GM23248 (cell line): ENCODE data around the gene SLC38A11. TPM values are rescaled to one million over a fixed set of nuclear protein-coding genes. Genes with fewer than 3 reads are reported as not detected.

Source experiments
- DNase-seq: peaks from one replicate; pipeline ENCODE4 v3.0.0-alpha.2; 2015
- H2AFZ ChIP-seq: fragments of 200-600 bp; sonication (generic); 2 replicates; pipeline ENCODE4 v1.6.1; 2016; ENCODE audit warnings: antibody characterized with exemption
- H3F3A ChIP-seq: fragments of 200-600 bp; sonication (generic); 2 replicates; pipeline ENCODE4 v1.6.1; 2016; ENCODE audit warnings: mild to moderate bottlenecking, antibody characterized with exemption, mixed run types; ENCODE audit not compliant: insufficient read depth
- H3K27ac ChIP-seq: fragments of 200-600 bp; sonication (generic); 2 replicates; pipeline ENCODE4 v1.5.1; 2016; ENCODE audit warnings: mild to moderate bottlenecking
- H3K27me3 ChIP-seq: fragments of 200-600 bp; sonication (generic); replicated peaks from 2 replicates; pipeline ENCODE4 v1.6.1; 2016; ENCODE audit warnings: mild to moderate bottlenecking; ENCODE audit not compliant: insufficient read depth
- H3K36me3 ChIP-seq: fragments of 200-600 bp; sonication (generic); 2 replicates; pipeline ENCODE4 v1.6.1; 2016; ENCODE audit warnings: low read depth, mild to moderate bottlenecking
- H3K4me1 ChIP-seq: fragments of 200-600 bp; sonication (generic); 2 replicates; pipeline ENCODE4 v1.6.1; 2016; ENCODE audit warnings: mild to moderate bottlenecking; ENCODE audit not compliant: insufficient read depth
- H3K4me2 ChIP-seq: fragments of 200-600 bp; sonication (generic); one replicate; pipeline ENCODE4 v1.6.1; 2016; ENCODE audit warnings: mild to moderate bottlenecking; ENCODE audit not compliant: unreplicated experiment
- H3K4me3 ChIP-seq: fragments of 200-600 bp; sonication (generic); 2 replicates; pipeline ENCODE4 v1.5.1; 2016; ENCODE audit warnings: mild to moderate bottlenecking
- H3K79me2 ChIP-seq: fragments of 200-600 bp; sonication (generic); 2 replicates; pipeline ENCODE4 v1.6.1; 2016; ENCODE audit warnings: mild to moderate bottlenecking; ENCODE audit not compliant: insufficient read depth
- H3K9ac ChIP-seq: fragments of 200-600 bp; sonication (generic); 2 replicates; pipeline ENCODE4 v1.6.1; 2016; ENCODE audit warnings: mild to moderate bottlenecking
- H3K9me2 ChIP-seq: fragments of 200-600 bp; sonication (generic); 2 replicates; pipeline ENCODE4 v1.6.1; 2016; ENCODE audit warnings: mixed run types, mild to moderate bottlenecking, moderate library complexity; ENCODE audit not compliant: insufficient read depth
- H3K9me3 ChIP-seq: fragments of 200-600 bp; sonication (generic); one replicate; pipeline ENCODE4 v1.6.1; 2017; ENCODE audit warnings: low read depth
- H4K20me1 ChIP-seq: fragments of 200-600 bp; sonication (generic); 2 replicates; pipeline ENCODE4 v1.6.0; 2016; ENCODE audit not compliant: insufficient read depth
- EZH2 ChIP-seq: fragments of 200-600 bp; sonication (generic); IDR thresholded peaks from 2 replicates; pipeline ENCODE4 v1.6.1; 2018; ENCODE audit warnings: antibody characterized with exemption, mild to moderate bottlenecking; ENCODE audit not compliant: insufficient read depth, poor library complexity, severe bottlenecking
- EZH2phosphoT487 ChIP-seq: fragments of 200-600 bp; sonication (generic); IDR thresholded peaks from 2 replicates; pipeline ENCODE4 v1.6.1; 2018; ENCODE audit warnings: antibody characterized with exemption, moderate library complexity, mild to moderate bottlenecking, low read depth; ENCODE audit not compliant: insufficient read depth
- WGBS, 2 experiments: methylation state at CpG; one replicate each; pipeline ENCODE4 v1.1.6; 2015 to 2017; ENCODE audit warnings: low lambda C conversion rate in 2 of 2, low coverage in 1 of 2; ENCODE audit errors: missing lambda C conversion rate in 2 of 2; 5-methylcytosine and 5-hydroxymethylcytosine counted together
- in situ Hi-C: fragments of 300-500 bp; cut with MboI; formaldehyde crosslinking; loops from 2 replicates; pipeline ENCODE4 v1.15.0; 2020
- polyA plus RNA-seq: library from polyadenylated mRNA; unstranded; fragments of >200 nt; fragmentation: Nextera tagmentation; extraction: Ambion mirVana; gene quantifications from 2 replicates; pipeline ENCODE4 v1.2.1, GENCODE V29; 2016
- total RNA-seq: library from RNA; depleted of rRNA; stranded (reverse); fragments of >200 nt; shearing (Covaris generic); gene quantifications from 2 replicates; pipeline ENCODE4 v1.2.3, GENCODE V29; 2014

The SLC38A11 gene
- total and polyA plus RNA-seq, 2 experiments from 2014 or later, result not detected

- Histone ChIP-seq H3K9me3 (no peaks in the 10 kb centered on the region), H3K79me2 (no peaks in the 10 kb centered on the region), H3K36me3 (no peaks in the 10 kb centered on the region), H3K27ac (no peak overlapping the region), H2AFZ (no peak overlapping the region; the same call in 1 of the 2 replicates), H3K4me2 (no peak overlapping the region), H3K9me2 (no peaks in the 10 kb centered on the region), H3K27me3 (no peaks in the 10 kb centered on the region), H4K20me1 (no peaks in the 10 kb centered on the region), H3K4me3 (no peak overlapping the region), H3K4me1 (no peaks in the 10 kb centered on the region), H3F3A (no peaks in the 10 kb centered on the region), H3K9ac (no peak overlapping the region)
- in situ Hi-C loops, result no loop called here
- WGBS, 2 experiments, result 74 to 76% methylated on average over 5 of the region's 5 CpGs
- TF ChIP-seq EZH2phosphoT487, result no peak
- no peak for TF ChIP-seq EZH2
- no peak for DNase-seq
Measured at GRCh38 chr2:164934401-164935117, 20.8 kb downstream of the SLC38A11 start.

- 61 to 71% methylated on average over 3 of the region's 3 CpGs for WGBS, 2 experiments
- Histone ChIP-seq H3F3A (no peaks in the 10 kb centered on the region), H4K20me1 (no peaks in the 10 kb centered on the region), H3K36me3 (no peaks in the 10 kb centered on the region), H3K27ac (no peak overlapping the region), H3K9me2 (no peaks in the 10 kb centered on the region), H3K79me2 (no peaks in the 10 kb centered on the region), H3K4me3 (no peak overlapping the region), H3K9ac (no peak overlapping the region), H2AFZ (peak overlapping the region; percentile 45), H3K27me3 (no peaks in the 10 kb centered on the region), H3K4me1 (no peaks in the 10 kb centered on the region), H3K4me2 (no peak overlapping the region), H3K9me3 (no peaks in the 10 kb centered on the region)
- TF ChIP-seq EZH2phosphoT487 (no peak), EZH2 (no peak)
- in situ Hi-C loops, result no loop called here
- no peak for DNase-seq
Measured at GRCh38 chr2:164933671-164934189, 21.6 kb downstream of the SLC38A11 start.

DNA sequence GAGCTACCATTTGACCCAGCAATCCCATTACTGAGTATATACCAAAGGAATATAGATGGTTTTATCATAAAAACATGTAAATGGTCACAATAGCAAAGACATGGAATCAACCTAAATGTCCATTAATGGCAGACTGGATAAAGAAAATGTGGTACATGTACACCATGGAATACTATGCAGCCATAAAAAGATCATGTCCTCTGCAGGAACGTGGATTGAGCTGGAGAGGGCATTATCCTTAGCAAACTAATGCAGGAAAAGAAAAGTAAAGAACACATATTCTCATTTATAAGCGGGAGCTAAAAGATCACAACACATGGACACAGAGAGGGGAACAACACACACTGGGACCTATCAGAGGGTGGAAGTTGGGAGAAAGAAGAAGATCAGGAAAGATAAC, 22.9 kb downstream of the SLC38A11 start:
- Histone ChIP-seq H3K79me2 (no peaks in the 10 kb centered on the region), H3K36me3 (no peaks in the 10 kb centered on the region), H3K9me2 (no peaks in the 10 kb centered on the region), H3F3A (no peaks in the 10 kb centered on the region), H3K27me3 (no peaks in the 10 kb centered on the region), H3K4me1 (no peaks in the 10 kb centered on the region), H4K20me1 (no peaks in the 10 kb centered on the region), H3K4me2 (no peak overlapping the region), H2AFZ (no peak overlapping the region), H3K27ac (no peak overlapping the region), H3K9ac (no peak overlapping the region), H3K4me3 (no peak overlapping the region), H3K9me3 (no peaks in the 10 kb centered on the region)
- DNase-seq, result no peak
- in situ Hi-C loops, result no loop called here
- TF ChIP-seq EZH2phosphoT487 (no peak), EZH2 (no peak)
- WGBS, 2 experiments, result 69 to 90% methylated on average over 2 of the region's 2 CpGs

DNA sequence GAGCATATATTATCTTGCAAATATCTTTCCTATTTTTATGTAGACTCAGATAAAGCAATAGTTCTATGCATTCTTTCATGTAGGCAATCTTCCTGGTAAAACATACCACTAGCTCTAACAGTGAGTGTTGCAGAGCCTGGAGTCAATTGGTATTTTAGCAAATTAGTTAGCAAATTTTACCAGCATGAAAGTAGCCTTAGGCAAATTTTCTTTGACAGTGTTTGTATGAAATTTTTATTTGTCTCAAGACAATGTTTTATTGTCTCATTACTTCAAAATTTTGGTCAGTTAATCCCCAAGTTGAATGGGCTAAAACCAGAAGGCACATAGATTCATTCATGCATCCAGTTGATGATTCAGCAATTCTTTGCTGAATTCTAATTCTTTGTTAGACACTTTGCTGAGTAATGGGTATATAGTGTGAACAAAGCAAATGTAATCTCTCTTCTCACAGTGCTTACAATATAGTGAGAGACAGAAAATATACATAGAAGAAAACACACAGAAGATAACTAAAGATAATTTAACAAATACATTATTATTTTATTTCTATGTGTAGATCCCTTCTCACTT, 27.1 kb downstream of the SLC38A11 start:
- H3K36me3 ChIP-seq, result no peaks in the 10 kb centered on the region
- DNase-seq, result no peak
- H3K27me3 ChIP-seq, result no peaks in the 10 kb centered on the region
- no peaks in the 10 kb centered on the region for H3K4me1 ChIP-seq
- in situ Hi-C loops, result no loop called here
- H4K20me1 ChIP-seq, result no peaks in the 10 kb centered on the region
- H3F3A ChIP-seq, result no peaks in the 10 kb centered on the region
- no peaks in the 10 kb centered on the region for H3K9me3 ChIP-seq
- TF ChIP-seq EZH2phosphoT487 (no peak), EZH2 (no peak)
- H3K79me2 ChIP-seq, result no peaks in the 10 kb centered on the region
- no peak overlapping the region for H3K4me3 ChIP-seq
- no peak overlapping the region for H3K27ac ChIP-seq
- no peak overlapping the region for H2AFZ ChIP-seq
- H3K9me2 ChIP-seq, result no peaks in the 10 kb centered on the region
- no peak overlapping the region for H3K4me2 ChIP-seq
- no peak overlapping the region for H3K9ac ChIP-seq
